Mesenteric fat pad (tissue), 1 donor: ENCODE data around the gene SPI1. TPM values are rescaled to one million over a fixed set of nuclear protein-coding genes. Genes with fewer than 3 reads are reported as not detected.

Experiments
- DNase-seq: peaks from one replicate; pipeline ENCODE4 v3.0.0-alpha.2; 2020; ENCODE audit warnings: low spot score
- total RNA-seq: library from RNA; stranded (reverse); fragmentation: NEBNext Ultra II Directional; extraction: Animal tissue kit (Norgen Biotek cat#: 25700); gene quantifications from one replicate; pipeline ENCODE4 v1.2.1, GENCODE V29; 2021
- donor health status: DM: yes; HTN: yes; CAD: no.

SPI1 gene
- total RNA-seq, 1 donor from 2014 or later, result 74.7 TPM

DNA sequence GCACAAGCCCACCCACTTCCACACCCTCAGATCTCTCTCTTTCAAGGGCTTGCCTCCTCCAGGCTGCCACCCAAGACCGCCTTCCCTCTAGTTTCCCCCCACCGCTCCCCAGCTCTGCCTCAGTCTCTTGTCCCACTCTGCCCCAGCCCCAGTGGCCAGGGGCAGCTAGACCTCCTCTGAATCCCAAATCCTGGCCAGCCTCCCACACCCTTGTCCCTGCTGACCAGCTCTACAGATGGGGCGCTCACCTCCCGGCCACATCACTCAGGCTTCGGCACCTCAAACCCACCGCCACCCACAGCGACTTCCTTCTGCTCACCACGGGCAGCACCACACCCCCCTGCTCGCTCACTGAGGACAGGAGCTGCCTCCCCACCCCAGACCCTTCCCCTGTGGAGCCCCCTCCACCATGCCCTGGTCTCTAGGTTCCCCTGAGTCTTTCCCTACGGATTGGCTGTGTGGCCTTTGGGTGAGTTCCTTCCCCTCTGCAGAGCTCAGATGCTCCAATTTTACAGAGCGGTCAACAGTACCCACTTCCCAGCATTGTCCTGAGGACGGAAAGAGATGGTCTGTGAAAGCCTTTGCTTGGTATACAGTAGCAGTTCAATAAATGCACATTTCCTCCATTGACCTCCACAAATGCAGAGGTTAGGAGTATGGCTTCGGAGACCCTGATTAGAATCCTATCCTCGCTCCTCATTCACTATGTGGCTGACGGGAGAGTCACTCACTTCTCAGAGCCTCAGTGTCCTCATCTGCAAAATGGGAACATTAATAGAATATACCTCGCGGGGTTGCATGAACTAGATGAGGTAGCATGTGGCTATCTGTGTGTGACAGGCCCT is 11.5 kb upstream of the SPI1 start:
- no peak for DNase-seq

DNA sequence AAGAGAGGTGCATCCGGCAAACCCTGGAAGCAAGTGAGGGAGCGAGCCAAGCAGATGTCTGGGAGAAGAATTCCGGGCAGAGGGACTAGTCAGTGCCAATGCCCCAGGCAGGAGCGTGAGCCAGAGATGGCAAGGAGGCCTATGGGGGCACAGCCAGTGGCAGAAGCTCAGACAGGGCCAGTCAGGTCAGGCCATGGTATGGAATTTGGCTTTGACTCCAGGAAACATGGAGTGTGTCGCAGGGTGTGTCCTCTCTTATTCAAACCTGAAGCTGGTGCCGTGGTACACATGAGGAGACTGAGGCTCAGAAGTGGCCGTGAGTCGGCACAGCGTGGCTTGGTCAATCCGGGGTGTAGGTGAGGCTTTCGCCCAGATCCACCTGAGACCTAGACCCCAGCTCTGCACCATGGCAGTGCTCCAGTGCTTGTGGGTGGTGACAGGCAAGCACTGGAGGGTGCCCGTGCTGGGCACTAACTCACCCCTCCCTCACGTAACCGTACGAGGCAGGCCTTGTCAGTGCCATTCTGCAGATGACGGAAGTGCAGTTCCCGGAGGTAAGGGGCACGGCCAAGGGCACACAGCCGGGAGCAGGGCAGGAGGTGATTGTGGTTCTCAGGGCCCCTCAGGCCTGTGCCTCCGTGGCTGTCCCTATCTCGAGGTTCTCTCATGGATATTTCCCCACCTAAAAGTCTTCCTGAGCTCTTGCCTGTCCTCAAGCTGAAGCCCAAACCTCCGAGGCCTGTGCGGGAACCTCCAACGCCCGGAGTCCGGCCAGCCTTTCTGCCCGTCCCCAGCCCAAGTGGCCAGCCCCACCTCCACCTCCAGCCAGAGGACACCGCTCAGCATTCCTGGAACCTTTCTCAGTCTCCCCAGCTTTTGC is 10.6 kb upstream of the SPI1 start:
- no peak for DNase-seq

DNA sequence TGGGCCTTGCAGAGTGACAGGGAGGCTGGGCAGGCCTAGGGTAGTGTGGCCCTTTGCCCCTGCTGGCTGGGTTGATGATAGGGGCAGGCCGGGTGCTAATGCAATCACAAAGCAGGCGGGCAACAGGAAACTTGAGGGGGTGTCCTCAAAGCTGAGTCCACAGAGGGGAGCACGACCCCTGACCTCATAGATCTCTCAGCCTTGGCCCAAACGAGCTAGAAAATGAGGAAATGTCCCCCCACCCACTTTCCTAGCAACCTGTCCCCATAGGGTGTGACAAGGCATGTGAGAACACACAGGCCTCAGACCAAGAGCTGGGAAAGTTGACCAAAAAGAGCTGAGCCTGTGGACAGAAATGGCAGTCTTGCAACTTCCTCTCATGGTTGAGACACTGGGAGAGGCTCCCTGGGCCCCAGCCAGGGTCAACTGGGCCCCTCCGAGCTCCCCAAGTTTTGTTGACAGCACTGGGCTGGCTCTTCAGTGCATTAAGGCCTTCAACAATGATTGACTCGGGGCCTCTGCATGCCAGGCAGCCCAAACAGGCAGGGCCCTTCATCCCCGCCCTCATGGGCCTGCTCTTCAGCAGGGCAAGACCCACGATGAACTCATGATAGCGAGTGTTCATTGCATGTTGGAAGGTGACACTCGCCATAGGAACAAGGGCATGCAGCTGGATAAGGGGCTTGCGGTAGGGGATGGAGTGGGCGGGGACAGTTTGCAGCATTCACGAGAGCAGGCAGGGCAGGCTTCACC is 9.8 kb upstream of the SPI1 start:
- no peak for DNase-seq

DNA sequence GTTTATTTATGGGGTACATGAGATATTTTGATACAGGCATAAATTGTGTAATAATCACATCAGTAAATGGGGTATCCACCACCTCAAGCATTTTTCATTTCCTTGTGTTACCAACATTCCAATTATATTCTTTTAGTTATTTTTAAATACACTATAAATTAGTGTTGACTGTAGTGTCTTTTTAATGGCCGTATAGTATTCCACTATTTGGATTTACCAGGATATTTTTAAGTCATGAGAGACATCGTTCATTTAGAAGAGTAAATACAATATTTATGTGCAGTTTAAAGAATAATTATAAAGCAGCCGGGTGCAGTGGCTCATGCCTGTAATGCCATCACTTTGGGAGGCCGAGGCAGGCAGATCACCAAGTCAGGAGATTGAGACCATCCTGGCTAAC is 6.2 kb upstream of the SPI1 start:
- no peak for DNase-seq

DNA sequence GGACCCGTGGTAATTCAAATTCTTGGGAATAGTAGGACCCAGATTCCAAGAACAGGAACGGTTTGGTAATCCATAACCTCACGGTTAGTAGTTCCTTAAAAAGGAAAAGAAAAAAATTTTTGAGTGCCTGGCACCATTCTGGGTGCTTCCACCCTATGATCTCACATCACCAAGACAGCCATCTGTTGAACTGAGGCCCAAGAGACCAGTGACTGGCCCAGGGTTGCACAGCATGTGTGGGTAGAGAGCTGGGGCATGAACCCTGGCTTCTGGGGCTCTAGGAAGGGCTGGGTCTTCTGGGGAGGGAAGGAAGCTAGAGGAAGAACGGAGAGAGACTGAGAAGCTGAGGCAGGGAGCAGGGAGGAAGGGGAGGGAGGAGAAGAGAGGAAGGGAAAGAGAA is 4.7 kb upstream of the SPI1 start:
- DNase-seq, result no peak

DNA sequence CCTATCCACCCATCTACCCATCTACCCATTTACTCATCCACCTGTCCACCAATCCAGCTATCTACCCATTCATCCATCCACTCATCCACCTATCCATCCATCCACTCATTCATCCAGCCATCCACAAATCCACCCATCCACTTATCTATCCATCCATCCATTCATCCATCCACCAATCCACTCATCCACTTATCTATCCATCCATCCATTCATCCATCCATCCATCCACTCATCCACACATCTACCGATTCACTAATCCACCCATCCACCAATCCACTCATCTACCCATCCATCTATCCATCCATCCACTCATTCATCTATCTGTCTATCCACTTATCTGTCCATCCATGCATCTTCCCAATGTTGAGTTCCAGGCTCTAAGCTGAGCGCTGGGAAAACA is 1.7 kb upstream of the SPI1 start:
- DNase-seq, result no peak

DNA sequence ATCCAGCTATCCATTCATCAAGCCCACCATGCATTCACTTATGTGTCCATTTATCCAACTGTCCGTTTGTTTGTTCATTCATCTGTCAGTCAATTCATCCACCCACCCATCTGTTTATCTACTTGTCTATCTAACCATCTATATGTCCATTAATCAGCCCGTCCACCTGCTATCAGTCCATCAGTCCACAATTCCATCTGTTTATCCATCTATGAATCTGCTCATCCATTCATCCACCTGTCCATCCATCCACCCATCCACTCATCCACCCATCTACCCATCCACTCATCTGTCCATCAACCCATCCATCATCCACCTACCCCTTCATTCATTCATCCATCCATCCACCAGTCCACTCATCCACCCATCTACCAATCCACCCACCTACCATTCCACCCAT is 970 bp upstream of the SPI1 start:
- no peak for DNase-seq

DNA sequence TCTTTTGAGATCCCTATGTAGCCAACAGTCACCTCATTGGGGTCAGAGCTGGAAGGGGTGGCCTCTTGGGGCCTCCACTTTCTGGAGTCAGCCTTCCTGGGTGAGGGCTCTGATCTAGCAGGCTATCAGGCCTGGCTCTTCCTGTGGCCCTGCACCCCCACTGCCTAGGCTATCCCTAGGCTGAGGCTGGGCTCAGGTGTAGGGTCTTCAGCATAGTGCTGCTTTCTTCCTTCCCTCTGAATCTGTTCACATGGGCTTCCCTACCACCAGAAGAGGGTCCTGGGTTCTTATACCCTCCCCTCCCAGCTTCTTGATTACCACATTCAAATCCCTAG is 456 bp upstream of the SPI1 start:
- no peak for DNase-seq

DNA sequence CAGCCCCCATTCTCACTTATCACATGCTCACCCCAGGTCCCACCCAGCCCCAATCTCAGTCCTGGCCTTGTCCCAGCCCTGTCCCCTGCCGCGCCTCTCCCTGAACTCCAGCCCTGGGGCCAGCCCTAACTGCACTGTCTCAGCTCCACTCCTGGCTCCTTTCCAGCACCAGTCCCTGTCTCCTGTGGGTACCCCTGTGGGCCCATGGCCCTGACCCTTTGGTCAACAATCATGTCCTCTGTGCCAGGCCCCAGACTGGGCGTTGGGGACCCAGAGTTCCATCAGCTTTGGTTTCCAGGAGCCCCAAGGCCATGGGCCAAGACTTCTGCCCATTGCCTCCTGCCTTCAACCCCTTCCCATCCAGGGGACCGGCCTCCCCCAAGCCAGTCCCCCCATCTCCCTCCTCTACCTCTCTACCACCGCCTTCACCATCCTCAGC is 757 bp downstream of the SPI1 start:
- DNase-seq, result no peak

DNA sequence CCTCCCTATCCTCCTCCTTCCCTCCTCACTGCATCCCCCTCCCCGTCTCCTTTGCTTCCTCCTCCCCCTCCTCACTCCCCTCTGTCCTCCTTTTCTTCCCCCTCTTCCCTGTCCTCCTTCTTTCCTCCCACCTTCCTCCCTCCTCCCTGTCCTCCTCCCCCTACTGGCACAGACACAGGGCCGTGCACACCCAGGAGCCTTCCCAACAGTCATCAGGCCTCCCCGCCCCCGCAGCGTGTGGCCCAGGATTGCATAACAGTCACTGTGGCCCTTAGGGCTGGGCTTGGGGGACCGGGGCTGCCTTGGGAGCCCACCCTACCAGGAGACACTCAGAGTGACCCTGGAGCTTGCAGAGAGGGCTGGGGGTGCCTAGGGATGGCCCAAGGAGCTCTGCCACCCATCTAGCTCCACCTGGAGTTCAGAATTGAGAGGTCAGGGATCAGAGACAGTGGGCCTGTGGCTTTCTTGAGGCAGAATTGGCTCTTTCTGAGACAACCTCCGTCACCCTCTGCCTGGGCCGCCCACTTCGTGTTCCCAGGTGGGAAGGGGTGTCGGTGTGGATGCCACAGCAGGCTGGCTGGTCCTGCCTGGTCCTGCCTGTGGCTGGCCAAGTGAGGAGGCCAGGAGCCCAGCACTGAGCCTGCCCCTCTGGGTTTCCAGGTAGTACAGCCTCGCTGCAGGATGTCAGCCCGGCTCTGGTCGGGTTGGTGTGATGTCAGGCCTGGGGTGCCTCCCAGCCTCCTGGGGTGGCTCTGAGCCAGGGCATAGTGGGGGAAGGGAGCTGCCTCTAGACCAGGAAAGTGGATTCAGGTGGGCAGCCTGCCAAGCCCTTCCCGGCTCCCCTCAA is 1.6 kb downstream of the SPI1 start:
- DNase-seq, result no peak

DNA sequence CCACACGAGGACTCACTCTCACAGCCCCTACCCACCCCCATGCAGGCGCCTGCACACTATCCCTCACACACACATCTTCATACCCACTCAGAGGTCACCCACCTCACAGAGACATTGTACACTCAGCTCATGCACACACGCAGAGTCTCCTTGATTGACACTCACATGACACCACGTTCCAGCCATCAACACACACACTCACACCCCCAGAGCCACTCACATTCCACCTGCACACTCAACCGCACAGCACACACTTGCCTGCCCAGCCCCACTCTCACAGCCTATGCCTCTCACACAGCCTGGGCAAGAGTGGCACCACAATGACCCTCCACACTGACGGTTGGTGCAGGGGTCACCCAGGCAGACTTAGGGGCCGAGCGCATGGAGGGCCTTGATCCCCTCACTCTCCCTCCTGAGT is 2.2 kb downstream of the SPI1 start:
- no peak for DNase-seq

DNA sequence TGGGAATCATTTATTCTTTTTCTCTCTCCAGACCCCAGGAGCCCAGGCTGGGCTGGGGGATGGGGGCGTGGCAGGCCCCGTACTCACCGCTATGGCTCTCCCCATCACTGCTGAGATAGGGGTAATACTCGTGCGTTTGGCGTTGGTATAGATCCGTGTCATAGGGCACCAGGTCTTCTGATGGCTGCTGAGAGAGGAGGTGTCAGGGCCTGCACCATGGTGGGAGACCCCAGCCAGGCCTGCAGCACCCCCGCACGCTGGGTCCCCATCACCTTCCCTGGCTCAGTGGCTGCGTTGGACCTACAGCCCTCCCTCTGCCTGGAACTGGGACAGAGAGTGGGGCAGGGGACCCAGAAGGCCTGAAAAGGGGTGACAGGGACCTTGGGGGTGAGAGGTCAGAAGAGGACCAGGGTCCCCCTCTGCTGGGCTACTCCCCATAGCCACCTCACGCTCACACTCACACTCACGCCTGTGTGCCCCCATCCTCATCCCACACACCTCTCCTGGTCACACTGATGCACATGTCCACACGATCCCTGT is 2.7 kb downstream of the SPI1 start:
- no peak for DNase-seq

DNA sequence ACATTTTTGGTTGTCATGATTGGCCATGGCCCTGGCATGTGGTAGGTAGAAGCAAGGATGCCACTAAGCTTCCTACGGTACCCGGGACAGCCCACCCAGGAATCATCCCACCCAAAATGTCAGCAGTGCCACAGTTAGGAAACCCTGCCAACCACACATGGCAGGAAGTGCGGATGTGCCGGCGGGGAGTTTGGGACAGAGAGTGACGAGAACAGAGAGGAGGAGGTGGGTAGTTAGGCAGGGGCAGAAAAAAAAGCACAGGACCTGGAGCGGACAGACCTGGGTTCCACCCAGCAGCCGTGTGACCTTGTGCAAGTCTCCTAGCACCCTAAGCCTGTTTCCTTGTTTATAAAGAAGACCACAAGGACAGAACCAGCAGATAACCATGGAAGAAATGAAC is 3.3 kb downstream of the SPI1 start:
- no peak for DNase-seq

DNA sequence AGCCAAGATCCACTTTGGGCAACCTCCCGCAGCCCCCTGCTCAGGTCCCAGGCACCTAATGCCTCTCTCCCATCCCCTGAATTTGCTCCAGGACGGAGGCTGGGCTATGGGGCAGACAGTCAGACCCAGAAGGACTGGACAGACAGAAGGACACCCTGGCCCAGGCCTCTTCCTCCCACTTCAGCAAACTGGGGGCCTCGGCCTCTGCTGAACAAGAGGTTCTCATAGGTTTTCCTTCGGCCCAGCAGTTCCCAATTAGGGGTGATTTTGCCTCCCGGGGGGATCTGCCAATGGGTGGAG is 3.7 kb downstream of the SPI1 start:
- DNase-seq, result no peak

DNA sequence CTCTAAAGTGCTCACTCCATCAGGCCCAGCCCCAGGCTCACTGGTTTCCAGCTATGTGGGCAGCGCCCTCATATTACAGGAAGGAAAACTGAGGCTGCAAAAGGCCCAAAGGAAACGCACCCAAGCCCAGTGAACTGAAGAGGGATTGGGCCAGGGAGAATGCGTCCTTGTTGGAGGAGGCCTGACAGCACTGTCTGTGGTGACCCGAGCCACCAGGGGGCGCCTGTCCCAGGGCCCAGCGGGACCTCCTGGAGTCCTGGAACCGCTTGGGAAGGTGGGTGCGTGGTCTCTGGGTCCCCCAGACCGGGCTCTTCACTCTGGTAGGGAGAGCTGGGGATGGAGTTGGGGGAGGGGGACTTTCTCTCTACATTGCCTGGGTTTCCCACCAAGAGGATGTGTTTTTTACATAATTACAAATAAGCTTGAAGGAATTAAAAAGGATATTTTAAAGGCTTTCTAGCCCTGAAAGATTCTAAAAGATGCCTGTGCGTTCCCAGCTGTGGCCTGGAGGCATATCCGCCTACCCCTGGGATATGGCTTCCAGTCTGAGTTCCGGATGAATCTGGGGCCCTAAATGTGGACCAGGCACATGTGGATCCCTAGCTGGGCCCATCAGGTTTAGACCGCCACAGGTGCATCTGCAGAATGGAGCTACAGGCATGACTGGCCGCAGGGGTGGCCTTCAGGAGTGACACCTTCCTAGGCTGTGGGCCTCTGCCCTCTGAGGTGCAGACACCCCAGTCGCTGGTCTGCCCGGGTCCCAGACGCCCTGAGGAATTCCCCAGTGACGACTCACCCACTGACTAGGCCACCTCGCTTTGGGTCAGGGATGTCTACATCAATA is 4.2 kb downstream of the SPI1 start:
- no peak for DNase-seq

DNA sequence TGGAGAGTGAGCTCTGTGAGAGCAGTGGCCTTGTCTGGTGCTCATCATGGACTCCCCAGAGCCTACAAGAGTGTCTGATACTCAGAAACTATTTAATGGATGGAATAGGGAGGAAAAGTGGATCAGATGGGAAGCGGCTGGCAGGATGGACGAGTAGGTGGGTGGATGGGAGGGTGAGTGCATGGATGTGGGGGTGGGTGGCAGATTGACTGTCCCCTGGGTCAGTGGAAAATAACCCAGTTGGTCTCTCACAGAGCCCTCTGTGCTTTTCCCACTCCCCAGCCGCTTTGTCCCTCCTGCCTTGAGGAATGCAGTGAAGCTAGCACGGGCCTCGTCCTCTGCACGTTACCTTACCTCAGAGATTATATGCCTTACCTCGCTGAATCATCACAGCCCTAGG is 5.9 kb downstream of the SPI1 start:
- no peak for DNase-seq

DNA sequence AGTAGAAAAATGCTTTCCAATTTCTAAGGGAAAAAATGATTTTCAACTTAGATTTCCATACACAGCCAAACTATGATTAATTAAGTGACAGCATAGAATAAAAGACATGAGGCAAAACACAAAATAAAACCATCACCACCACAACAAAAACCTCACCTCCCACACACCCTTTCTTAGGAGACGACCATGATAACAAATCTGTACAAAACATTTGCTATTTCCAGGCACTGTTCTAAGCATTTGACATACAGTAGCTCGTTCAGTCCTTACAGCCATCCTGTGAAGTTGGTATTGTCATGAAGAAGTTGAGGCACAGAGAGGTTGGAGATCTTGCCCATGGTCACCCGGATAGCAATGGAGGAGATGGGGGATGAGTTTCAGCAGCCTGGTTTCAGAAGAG is 8.7 kb downstream of the SPI1 start:
- no peak for DNase-seq

DNA sequence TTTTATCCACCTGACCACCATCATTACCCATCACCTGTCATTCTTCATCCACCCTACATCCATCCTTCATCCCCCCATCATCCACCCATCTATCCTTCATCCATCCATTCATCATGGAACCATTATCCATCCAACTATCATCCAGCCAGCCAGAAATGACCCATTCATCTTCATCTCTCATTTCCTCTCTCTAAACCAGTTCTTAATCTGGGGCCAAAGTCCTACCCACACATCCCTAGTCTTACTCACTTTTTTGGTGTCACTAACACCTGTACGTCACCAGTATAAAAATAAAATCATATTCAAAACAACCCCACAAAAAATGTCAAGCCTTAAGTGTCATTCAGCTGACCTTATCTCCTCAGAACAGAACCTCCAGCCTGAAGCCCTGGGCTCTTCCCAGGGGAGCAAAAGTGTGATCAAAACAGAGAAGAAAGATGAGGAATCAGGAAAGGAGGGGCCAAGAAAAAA is 12.3 kb downstream of the SPI1 start:
- DNase-seq, result no peak

DNA sequence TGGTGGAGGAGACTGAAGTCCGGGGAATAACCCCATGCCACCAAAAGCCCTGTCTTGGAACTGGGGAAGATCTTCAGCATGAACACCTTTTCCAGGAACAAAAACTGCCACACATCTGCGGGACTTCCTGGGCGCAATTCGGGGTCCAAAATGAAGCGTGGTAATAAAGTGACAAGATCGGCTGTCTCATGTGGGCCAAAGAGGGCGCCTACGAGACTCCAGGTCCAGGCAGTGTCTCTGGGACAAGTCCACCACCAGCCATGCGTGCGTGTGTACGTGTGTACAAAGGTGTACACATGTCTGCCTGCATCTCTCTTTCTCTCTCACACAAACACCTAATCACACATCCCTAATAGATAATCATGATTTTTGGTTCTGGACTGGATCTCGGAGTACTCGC is 16.9 kb downstream of the SPI1 start:
- no peak for DNase-seq

DNA sequence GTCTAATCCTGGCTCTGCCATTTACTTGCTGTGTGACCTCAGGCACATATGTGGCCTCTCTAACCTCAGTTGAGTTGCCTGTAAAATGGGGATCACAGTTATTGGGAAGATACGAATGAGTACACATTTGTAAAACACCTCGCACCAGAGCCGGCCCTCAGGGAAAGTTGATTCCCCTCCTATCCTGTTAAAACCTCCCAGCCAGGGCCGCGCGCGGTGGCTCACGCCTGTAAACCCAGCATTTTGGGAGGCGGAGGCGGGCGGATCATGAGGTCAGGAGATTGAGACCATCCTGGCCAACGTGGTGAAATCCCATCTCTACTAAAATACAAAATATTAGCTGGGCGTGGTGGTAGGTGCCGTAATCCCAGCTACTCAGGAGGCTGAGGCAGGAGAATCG is 18.0 kb downstream of the SPI1 start:
- no peak for DNase-seq
